ENCODE data around the gene NYNRIN.

- TF ChIP-seq MAX (IDR thresholded peaks at IDR 0.05; ENCODE audit: low read depth, low read length) (no peak), MYC (IDR thresholded peaks at IDR 0.05; ENCODE audit: insufficient read depth, insufficient read length, insufficient replicate concordance, low read length, severe bottlenecking) (no peak), ZBED1 (IDR thresholded peaks at IDR 0.05; ENCODE audit: borderline replicate concordance) (no peak), CTCF (IDR thresholded peaks at IDR 0.05 in 2 of 3, conservative IDR thresholded peaks at IDR 0.05 in 1 of 3; ENCODE audit: control insufficient read depth in 2 of 3, extremely low read depth in 1 of 3, insufficient read depth in 1 of 3, low read depth in 3 of 3, low read length in 3 of 3) (no peak)
These were observed 49.1 kb upstream of the NYNRIN start for GRCh38 chr14:24349742-24350141.
